Lung (tissue), 12 donors: Measurements from ENCODE around the gene XPO4. TPM values are rescaled to one million over a fixed set of nuclear protein-coding genes. Genes with fewer than 3 reads are reported as not detected.

Source experiments
- ATAC-seq: fragments of 200-7000 bp; cut with Tn5 transposase; one replicate; pipeline ENCODE4 v1.9.1; 2020; ENCODE audit warnings: moderate number of reproducible peaks; ENCODE audit not compliant: insufficient read depth, low FRiP score
- DNase-seq, 3 donors: peaks; one replicate each; pipeline ENCODE4 v3.0.0-alpha.2; 2013 to 2017
- H3K27ac ChIP-seq, 2 donors: one replicate each; pipeline ENCODE4 v1.5.1; 2013; ENCODE audit warnings: mild to moderate bottlenecking in 2 of 2, moderate library complexity in 2 of 2, control low read depth in 1 of 2, inconsistent platforms in 1 of 2, low read depth in 1 of 2, low read length in 1 of 2
- H3K27me3 ChIP-seq, 3 donors: one replicate each; pipeline ENCODE4 v1.5.1; 2013; ENCODE audit warnings: low read length in 2 of 3; ENCODE audit not compliant: control insufficient read depth in 3 of 3, insufficient read depth in 3 of 3
- H3K36me3 ChIP-seq, 4 donors: one replicate each; pipeline ENCODE4 v1.5.1; 2013; ENCODE audit warnings: low read length in 4 of 4, mild to moderate bottlenecking in 1 of 4, moderate library complexity in 1 of 4; ENCODE audit not compliant: control insufficient read depth in 4 of 4, insufficient read depth in 4 of 4
- H3K4me1 ChIP-seq, 5 donors: one replicate each; pipeline ENCODE4 v1.5.1; 2013; ENCODE audit warnings: low read length in 5 of 5, mild to moderate bottlenecking in 2 of 5, moderate library complexity in 1 of 5; ENCODE audit not compliant: control insufficient read depth in 5 of 5, insufficient read depth in 5 of 5
- H3K4me3 ChIP-seq: one replicate; pipeline ENCODE4 v1.5.1; 2013; ENCODE audit warnings: mild to moderate bottlenecking, control low read depth, moderate library complexity
- H3K9ac ChIP-seq, 2 donors: one replicate each; pipeline ENCODE4 v1.5.1; 2013; ENCODE audit warnings: low read length in 2 of 2, control low read depth in 1 of 2; ENCODE audit not compliant: insufficient read depth in 1 of 2
- H3K9me3 ChIP-seq, 4 donors: one replicate each; pipeline ENCODE4 v1.5.1; 2013; ENCODE audit warnings: low read length in 3 of 4, mild to moderate bottlenecking in 1 of 4, moderate library complexity in 1 of 4; ENCODE audit not compliant: control insufficient read depth in 4 of 4, insufficient read depth in 3 of 4
- CTCF ChIP-seq: IDR thresholded peaks from 2 replicates; pipeline ENCODE4 v1.5.1; 2012; ENCODE audit warnings: mild to moderate bottlenecking; ENCODE audit errors: control extremely low read depth, extremely low read depth
- WGBS, 2 donors: extraction: QIAGEN DNeasy Blood & Tissue Kit; methylation state at CpG; one replicate each; pipeline ENCODE4 v1.1.7; 2013; 5-methylcytosine and 5-hydroxymethylcytosine counted together
- polyA plus RNA-seq, 2 donors: library from polyadenylated mRNA; stranded (reverse); fragments of 200-250 nt; gene quantifications; one replicate each; pipeline ENCODE4 v1.2.1, GENCODE V29; 2013
- total RNA-seq, 2 donors: library from RNA; depleted of rRNA in 1 of 2; stranded (reverse); fragments of >200 nt in 1 of 2; gene quantifications; one replicate each; pipeline ENCODE4 v1.2.1, GENCODE V29; 2014 to 2021
- donor health status: control.
- donor health status: control.
- donor health status: Bipolar disorder and iron deficiency.
- donor health status: healthy.
- donor health status: DM: yes; HTN: yes; CAD: no.

Gene XPO4
- total and polyA plus RNA-seq, 4 donors: 3.1 to 25.5 (median 9.9) TPM

DNA sequence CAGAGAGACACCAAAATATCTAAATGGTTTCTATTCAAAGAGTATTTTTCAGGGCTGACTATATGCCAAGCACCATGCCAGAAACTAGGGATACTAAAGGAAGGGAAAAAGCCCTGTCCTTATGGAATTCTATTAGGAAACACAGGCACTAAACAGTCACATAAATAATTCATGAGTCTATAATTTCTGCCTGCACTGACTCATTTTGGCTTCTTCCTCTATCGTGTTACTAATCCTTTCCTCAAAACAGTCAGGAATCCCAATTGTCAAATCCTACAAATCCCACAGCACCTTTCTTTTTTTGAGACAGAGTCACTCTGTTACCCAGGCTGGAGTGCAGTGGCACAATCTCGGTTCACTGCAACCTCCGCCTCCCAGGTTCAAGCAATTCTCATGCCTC, 29.2 kb downstream of the XPO4 start:
- Histone ChIP-seq H3K4me1 (peaks cover 0 to 17% (median 2%) of the 10 kb centered on the region in 5 donors), H3K9ac (no peak overlapping the region), H3K27me3 (no peaks in the 10 kb centered on the region), H3K9me3 (no peaks in the 10 kb centered on the region), H3K27ac (no peak overlapping the region), H3K36me3 (no peaks in the 10 kb centered on the region), H3K4me3 (no peak overlapping the region)
- no peak for TF ChIP-seq CTCF
- DNase-seq: no peak
- 87 to 93% methylated on average over 3 of the region's 3 CpGs for WGBS, 2 donors
- no peak for ATAC-seq

- DNase-seq (no peak), ATAC-seq (no peak)
- H3K27ac ChIP-seq: no peak overlapping the region
- TF ChIP-seq CTCF: no peak
- H3K36me3 ChIP-seq: peaks cover 0 to 5% (median 0%) of the 10 kb centered on the region in 4 donors
- no peaks in the 10 kb centered on the region for H3K9me3 ChIP-seq
- 96 to 98% methylated on average over 4 of the region's 4 CpGs for WGBS, 2 donors
- H3K9ac ChIP-seq: no peak overlapping the region
- no peaks in the 10 kb centered on the region for H3K27me3 ChIP-seq
- no peak overlapping the region for H3K4me3 ChIP-seq
- H3K4me1 ChIP-seq: peaks cover 0 to 17% (median 2%) of the 10 kb centered on the region in 5 donors
Observed at GRCh38 chr13:20870829-20871228, 31.7 kb downstream of the XPO4 start.

DNA sequence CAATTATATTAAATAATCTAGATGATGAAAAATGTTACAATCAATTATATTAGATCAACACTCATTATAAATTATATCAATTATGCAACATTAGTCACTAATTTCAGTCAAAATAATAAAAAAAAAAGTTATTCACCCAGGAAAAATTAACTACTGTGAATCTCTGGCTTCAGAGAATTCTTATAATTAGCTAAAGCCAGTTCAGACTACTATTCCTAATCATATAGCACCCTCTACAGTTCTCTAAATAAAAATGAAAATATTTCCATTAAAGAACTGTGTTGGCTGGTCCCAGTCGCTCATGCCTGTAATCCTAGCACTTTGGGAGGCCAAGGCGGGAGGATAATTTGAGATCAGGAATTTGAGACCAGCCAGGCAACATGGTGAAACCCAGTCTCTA, 33.0 kb downstream of the XPO4 start:
- 79 to 93% methylated on average over 2 of the region's 2 CpGs for WGBS, 2 donors
- no peak for ATAC-seq

More for the DNA sequence above, 33.0 kb downstream of the XPO4 start:
- H3K9me3 ChIP-seq: no peaks in the 10 kb centered on the region
- H3K4me1 ChIP-seq: peaks cover 0 to 12% (median 2%) of the 10 kb centered on the region in 5 donors
- no peak overlapping the region for H3K4me3 ChIP-seq
- TF ChIP-seq CTCF: no peak
- no peaks in the 10 kb centered on the region for H3K27me3 ChIP-seq
- peak in 2 of 3 donors; percentile 21 to 40 for DNase-seq
- no peak overlapping the region for H3K27ac ChIP-seq
- H3K36me3 ChIP-seq: peaks cover 0 to 5% (median 0%) of the 10 kb centered on the region in 4 donors
- H3K9ac ChIP-seq: no peak overlapping the region
